Limb (tissue), 2 donors: ENCODE measurements around the gene AARS2.

ENCODE experiments used
- DNase-seq, 2 donors: peaks; one replicate each; pipeline ENCODE4 v3.0.0-alpha.2; 2016; ENCODE audit errors: extremely low spot score in 2 of 2

AARS2 gene

GRCh38 chr6:44301782-44302564, 11.2 kb downstream of the AARS2 start:
- no peak for DNase-seq

DNA sequence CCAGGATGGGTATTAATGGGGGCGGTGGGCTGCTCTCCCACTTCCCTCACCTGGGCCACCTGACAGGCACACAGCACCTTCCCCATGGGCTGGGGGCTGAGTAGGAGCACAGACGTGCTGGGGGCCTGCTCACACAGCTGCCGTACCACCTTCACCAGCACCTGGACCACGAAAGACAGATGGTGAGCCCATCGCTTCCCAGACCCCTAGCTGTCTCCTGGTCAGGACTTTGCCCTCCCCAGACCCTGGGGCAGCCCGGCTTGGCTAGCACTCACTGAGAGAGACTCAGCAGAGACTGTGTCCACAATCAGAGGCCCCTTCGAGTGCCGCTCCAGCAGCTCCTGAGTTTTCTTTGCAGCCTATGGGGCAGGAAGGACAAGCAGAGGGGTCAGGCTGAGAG, 12.0 kb downstream of the AARS2 start:
- no peak for DNase-seq

DNA sequence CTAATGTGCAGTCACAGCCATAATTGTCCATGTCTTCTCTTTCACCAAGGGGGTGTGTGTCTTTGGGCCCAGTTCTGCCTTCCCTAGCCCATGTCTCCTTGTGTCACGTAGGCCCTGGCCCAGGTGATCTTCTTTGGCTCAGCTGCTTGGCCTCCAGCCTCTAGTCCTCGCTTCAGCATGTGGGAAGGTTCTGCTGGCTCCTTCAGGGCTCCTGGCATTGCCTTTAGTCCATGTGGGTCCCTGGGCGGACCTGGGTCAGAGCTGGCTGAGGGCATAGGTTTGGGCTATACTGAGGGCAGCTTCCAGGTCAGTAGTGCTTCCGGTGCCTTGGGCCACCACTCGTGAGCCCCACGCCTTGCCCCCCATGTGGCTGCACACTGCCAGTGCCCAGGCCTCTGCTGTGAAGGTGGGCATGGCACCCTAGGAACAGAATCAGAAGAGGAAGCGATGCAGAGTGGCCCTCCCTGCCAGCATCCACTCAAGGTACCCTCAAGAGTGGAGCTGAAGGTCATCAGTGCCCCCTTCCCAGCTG, 12.8 kb downstream of the AARS2 start:
- no peak for DNase-seq

DNA sequence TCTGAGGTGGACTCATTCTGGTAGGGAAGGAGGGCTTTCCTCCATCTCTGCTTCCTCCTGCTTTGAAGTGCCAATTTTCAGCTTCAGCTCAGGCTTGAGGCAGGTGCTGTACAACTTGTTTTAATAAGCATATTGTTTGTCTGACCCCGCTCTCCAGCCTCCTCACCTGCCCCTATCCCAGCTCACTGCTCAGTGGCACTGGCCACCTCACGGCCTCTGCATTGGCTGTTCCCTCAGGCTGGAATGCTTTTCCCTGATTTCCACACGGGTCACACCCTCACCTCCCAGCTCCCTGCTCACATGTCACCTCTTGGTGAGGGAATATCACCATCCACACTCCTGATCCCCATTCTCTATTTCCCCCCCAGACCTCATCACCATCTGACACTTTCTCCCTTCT, 14.3 kb downstream of the AARS2 start:
- no peak for DNase-seq

- no peak for DNase-seq
Observed at GRCh38 chr6:44298055-44298803, 14.9 kb downstream of the AARS2 start.

GRCh38 chr6:44297063-44298038, 15.8 kb downstream of the AARS2 start:
- peak; percentile 7 to 82 for DNase-seq

DNA sequence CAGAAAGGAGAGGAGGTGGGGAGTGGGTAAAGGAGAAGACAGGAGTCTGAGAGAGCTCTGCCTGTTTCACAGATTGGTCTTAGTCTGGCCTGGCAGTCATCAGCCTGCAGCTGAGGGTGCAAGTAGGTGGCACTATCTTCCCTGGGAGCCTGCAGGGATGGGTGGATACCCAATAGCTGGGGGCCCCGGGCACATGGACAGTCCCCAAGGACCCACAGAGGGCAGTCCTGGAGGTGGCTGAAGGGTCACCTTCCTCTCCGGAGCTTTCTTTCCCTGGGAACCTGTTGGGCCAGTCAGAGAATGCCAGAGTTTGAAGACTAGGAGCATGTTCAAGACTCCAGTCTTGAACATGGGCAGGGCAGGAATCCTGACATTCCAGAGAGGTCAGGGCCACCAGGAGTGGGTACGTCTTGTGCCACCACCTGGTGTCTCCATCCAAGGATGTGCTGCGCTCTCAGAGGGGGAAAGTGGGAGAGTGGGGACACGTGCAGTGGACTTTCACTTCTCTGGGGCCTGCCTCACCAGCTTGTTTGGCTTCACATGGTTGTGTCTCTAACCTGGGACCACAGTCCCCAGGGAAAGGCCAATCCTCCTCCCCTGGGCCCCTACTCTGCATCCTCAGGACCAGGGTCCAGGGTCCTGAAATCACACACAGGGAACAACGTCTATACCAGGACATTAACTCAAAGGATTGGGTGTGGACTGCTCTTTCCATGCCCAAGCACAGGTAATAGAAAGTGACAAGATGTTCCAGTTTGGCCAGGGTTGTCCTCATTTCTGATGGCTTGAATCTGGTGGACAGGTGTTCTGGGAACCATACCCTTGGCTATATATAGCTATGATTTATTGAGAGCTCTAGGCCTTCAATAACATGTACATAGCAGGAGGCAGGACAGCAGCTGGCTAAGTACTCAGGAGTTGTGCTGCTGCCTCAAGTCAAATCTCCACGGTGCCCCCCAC, 18.0 kb downstream of the AARS2 start:
- no peak for DNase-seq

DNA sequence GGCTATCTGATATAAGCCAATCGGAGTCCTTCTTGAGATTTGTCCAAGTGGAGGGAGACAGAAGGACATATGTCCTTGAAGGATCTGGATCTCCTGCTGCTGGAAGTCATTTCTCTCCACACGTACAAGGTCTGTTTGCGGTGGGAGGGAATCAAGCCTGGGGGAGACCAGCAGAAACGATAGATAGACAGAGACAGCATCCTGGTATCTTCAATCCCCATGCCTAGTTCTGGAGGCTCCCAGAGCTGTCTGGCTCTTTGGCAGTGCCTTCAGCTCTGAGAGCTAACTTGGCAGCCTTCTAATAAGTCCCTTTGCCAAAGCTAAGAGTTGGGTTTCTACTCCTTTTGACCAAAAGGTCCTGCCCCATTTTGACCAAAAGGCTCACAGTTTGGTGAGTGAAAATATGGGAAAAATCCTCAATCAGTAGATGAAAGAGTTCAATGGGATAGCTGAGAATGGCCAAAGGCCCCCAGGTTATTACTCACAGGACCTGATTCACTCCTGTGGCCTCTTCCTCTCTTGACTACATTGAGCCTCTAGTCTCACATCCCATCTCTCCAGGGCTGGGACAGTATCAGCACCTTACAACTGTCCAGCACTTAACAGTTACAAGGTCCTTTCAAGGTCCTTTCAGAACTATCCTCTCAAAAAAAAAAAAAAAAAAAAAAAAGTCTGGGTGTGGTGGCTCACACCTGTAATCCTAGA, 20.3 kb downstream of the AARS2 start:
- DNase-seq = no peak

DNA sequence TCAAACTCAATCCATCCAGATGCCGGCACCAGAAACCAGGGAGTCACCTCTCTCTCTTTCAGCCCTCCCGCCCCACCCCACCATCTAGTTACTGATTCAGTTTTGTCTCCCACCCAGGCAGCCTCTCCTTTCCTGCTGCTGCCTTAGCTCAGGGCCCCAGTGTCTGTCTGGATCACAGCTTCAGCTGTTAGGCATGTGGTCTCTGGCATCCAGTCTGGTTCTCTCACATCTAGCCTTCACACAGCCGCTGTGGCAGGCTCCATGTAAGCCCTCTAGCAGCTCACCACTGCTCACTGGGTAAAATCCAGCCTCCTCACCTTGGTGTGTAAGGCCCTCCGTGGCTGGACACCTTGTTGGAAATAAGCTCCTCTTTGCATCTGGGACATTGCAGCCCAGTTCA, 21.3 kb downstream of the AARS2 start:
- DNase-seq = no peak

DNA sequence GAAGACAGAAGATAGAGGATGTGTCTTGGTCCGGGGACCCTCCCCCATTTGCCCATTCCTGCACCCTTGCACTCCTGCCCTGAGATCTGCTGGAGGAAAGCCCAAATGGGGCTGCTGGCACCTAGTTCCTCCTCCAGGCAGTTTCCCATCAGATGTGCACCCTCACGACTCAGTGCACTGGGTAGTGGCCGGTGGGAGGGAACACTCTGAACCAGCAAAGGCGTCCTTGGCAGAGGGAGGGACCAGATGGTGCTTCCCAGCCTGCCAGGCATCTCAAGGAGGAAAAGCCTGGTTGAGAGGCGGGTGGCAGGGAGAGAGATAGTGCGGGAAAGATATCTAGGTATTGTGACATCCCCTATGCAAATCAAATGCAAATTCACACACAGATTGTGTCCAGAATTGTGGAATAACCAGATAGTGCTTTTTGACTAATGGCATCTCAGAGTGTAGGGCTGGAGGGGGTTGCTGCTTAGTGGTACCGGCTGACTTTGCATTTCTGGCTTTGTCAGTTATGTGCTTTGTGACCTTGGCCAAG, 23.4 kb downstream of the AARS2 start:
- no peak for DNase-seq

- no peak for DNase-seq
Observed at GRCh38 chr6:44286747-44287146, 26.4 kb downstream of the AARS2 start.

GRCh38 chr6:44286285-44286565, 26.9 kb downstream of the AARS2 start:
- no peak for DNase-seq

- DNase-seq = no peak
Observed at GRCh38 chr6:44285552-44286284, 27.4 kb downstream of the AARS2 start.

DNA sequence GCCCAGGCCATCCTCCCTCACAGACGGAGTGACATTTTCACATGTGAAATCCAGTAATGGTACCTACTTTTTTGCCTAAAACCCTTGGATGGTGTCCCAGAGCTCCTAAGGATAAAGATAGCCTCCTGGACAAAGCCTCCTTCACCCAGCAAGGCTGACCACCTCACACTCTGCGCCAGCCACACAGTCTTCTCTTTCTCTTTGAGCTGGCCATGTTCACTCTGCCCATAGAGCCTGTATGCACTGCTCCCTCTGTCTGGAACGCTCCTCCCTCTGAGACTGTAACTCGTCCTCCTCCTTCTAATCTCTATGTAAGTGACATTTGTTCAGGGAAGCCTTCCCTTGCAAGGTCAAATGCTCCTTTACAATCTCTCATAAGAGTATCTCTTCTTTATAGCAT, 28.3 kb downstream of the AARS2 start:
- no peak for DNase-seq

DNA sequence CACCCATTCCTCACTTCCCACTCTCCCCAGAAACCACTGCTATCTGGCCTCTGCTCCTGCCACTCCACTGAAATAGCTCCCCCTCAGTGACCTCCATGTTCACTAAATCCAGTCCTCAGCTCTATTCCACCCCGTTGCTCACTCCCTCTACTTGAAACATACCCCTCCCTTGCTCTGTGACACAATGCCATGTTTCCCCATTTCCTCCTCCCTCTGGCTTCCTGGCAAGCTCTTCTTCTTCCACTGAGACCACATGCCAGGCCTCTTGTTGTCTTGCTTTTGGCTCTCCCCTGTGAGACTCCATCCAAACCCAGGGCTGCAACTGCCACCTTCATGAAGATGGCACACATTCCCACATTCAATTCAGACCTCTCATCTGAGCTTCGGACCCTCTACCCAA, 29.0 kb downstream of the AARS2 start:
- DNase-seq = no peak

DNA sequence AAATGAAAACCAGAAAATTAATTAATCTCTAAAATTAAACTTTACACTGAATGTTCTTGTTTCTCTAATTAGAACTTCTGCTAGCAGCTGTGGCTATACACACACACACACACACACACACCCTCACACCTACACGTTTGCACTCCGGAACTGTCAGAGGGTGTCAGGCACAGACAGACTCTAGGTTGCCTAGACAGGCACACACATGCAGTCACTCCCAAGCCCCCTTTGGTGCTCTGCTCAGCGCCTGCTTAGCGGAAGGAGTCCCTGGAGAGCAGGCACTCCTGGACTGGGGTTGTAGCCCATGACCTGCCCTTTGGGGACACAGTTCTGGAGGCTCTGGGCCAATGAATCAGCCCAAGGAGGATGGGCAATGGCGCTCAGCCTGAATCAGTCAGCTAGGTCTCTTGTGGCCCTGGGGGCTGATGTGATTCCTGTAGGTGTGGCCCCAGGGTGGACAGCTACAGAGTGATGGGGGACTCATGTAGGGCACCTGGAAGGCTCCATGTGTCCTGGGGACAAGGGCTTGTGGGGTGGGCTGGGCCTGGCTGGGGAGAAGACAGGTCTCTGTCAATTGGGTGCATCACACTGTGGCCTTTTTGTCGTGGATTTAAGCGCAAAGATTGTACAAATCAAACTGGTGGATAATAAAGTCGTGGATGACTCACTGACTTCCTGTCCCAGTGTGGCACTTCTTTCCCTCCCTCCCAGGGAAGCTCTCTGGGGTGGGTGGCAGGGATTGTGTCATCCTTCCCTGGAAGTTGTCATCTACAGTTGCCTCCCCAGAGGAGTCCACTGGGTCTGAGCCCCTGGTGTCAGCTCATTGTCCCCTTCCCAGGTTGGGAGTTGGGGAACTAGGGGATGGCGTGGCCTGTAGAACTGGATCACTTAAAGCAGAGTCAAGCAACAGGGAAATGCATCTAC, 34.1 kb downstream of the AARS2 start:
- DNase-seq = no peak

DNA sequence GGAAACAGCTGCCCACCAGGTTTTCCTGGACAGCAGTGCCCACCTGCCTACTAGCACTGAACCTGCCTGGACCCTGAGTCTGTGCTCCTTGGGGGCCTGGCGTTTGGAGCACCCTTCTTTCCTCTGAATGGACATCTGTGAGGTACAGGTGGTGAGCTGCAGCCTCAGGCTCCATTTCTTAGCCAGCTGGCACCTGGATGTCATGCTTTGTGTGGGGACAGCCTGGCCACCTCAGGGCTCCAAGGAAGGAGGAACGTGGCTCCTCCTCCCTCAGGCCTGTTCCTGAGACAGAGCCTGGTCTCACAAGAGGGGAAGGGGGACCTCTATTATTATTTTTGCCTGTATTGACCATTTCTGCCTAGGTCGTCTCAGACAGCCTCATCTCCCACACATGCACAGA, 34.8 kb downstream of the AARS2 start:
- DNase-seq = no peak

DNA sequence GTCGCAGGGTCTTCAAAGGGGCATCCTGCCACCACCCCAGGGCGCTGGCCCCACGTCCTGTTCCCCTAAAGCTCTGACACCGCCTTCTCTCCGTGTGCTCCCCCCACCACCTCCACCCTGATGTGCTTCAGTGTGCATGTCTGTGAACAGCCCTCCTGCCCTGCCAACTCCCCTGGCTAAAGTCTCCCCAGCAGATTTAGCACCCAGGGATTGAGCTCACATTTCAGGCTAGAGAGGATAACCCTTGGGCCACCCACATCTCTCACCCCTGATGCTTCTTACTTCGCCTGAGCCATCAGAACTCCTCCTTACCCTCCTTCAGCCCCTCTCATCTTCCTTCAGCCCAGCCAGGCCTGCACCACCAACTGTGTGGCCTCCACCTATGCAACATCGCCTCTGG, 35.4 kb downstream of the AARS2 start:
- no peak for DNase-seq
